GM23338 (cell line): Measurements from ENCODE around the gene BNIP2. TPM values are rescaled to one million over a fixed set of nuclear protein-coding genes. Genes with fewer than 3 reads are reported as not detected.

Experiments used
- ATAC-seq: fragments of 200-7000 bp; cut with Tn5 transposase; 3 replicates; pipeline ENCODE4 v1.9.1; 2020
- DNase-seq: peaks from one replicate; pipeline ENCODE4 v3.0.0-alpha.2; 2015; ENCODE audit warnings: low spot score
- H2AFZ ChIP-seq: fragments of 200-600 bp; sonication (generic); 2 replicates; pipeline ENCODE4 v1.8.0; 2016; ENCODE audit warnings: antibody characterized with exemption, mild to moderate bottlenecking, moderate library complexity
- H3F3A ChIP-seq: fragments of 200-600 bp; sonication (generic); replicated peaks from 2 replicates; pipeline ENCODE4 v1.8.0; 2017; ENCODE audit warnings: antibody characterized with exemption, mixed run types, low read depth
- H3K27ac ChIP-seq: fragments of 200-600 bp; sonication (generic); 2 replicates; pipeline ENCODE4 v1.6.1; 2016; ENCODE audit warnings: low read depth
- H3K27me3 ChIP-seq: fragments of 200-600 bp; sonication (generic); 2 replicates; pipeline ENCODE4 v1.8.0; 2016; ENCODE audit warnings: mild to moderate bottlenecking, mixed run types, moderate library complexity; ENCODE audit not compliant: insufficient read depth
- H3K36me3 ChIP-seq: fragments of 200-600 bp; sonication (generic); 2 replicates; pipeline ENCODE4 v1.8.0; 2016; ENCODE audit warnings: mild to moderate bottlenecking; ENCODE audit not compliant: insufficient read depth
- H3K4me1 ChIP-seq: fragments of 200-600 bp; sonication (generic); 2 replicates; pipeline ENCODE4 v1.8.0; 2016; ENCODE audit warnings: mild to moderate bottlenecking, moderate library complexity; ENCODE audit not compliant: insufficient read depth
- H3K4me2 ChIP-seq: fragments of 200-600 bp; sonication (generic); 2 replicates; pipeline ENCODE4 v1.7.1; 2017; ENCODE audit warnings: mixed run types
- H3K4me3 ChIP-seq: fragments of 200-600 bp; sonication (generic); 2 replicates; pipeline ENCODE4 v1.6.1; 2016; ENCODE audit warnings: mixed run types
- H3K79me2 ChIP-seq: fragments of 200-600 bp; sonication (generic); replicated peaks from 2 replicates; pipeline ENCODE4 v1.8.0; 2017; ENCODE audit warnings: mild to moderate bottlenecking; ENCODE audit not compliant: insufficient read depth
- H3K9me2 ChIP-seq: fragments of 200-600 bp; sonication (generic); 2 replicates; pipeline ENCODE4 v1.8.0; 2017; ENCODE audit not compliant: insufficient read depth
- H4K20me1 ChIP-seq: fragments of 200-600 bp; sonication (generic); replicated peaks from 2 replicates; pipeline ENCODE4 v1.8.0; 2017; ENCODE audit warnings: mild to moderate bottlenecking; ENCODE audit not compliant: insufficient read depth
- H3K27ac Mint-ChIP-seq: 2 replicates; pipeline ENCODE4 v1.8.0; 2020; ENCODE audit warnings: inconsistent platforms, mild to moderate bottlenecking, moderate library complexity, mixed read lengths
- H3K27me3 Mint-ChIP-seq: 3 replicates; pipeline ENCODE4 v1.8.0; 2022; ENCODE audit warnings: low read depth, mild to moderate bottlenecking, moderate library complexity, mixed read lengths, inconsistent platforms; ENCODE audit not compliant: insufficient read depth, poor library complexity
- H3K36me3 Mint-ChIP-seq: 3 replicates; pipeline ENCODE4 v1.8.0; 2021; ENCODE audit warnings: low read depth, mild to moderate bottlenecking, inconsistent platforms, moderate library complexity, mixed read lengths
- H3K4me1 Mint-ChIP-seq: 3 replicates; pipeline ENCODE4 v1.8.0; 2020; ENCODE audit warnings: mild to moderate bottlenecking, inconsistent platforms, mixed read lengths
- H3K4me3 Mint-ChIP-seq: 3 replicates; pipeline ENCODE4 v1.8.0; 2021; ENCODE audit warnings: moderate library complexity, mild to moderate bottlenecking, inconsistent platforms, mixed read lengths
- H3K9me3 Mint-ChIP-seq: 3 replicates; pipeline ENCODE4 v1.8.0; 2020; ENCODE audit warnings: moderate library complexity, mild to moderate bottlenecking, inconsistent platforms, mixed read lengths
- NANOG ChIP-seq: IDR thresholded peaks from 2 replicates; pipeline ENCODE4 v1.6.1; 2016; ENCODE audit warnings: antibody characterized with exemption, borderline replicate concordance
- polyA plus RNA-seq: library from polyadenylated mRNA; unstranded; fragments of >200 nt; fragmentation: Nextera tagmentation; extraction: Ambion mirVana; gene quantifications from 2 replicates; pipeline ENCODE4 v1.2.1, GENCODE V29; 2016
- total RNA-seq: library from RNA; depleted of rRNA; stranded (reverse); fragments of >200 nt; shearing (Covaris generic); gene quantifications from 2 replicates; pipeline ENCODE4 v1.2.3, GENCODE V29; 2014; rRNA removed
- TF ChIP-seq, protein P1 (sequence below): fragments of 250-450 bp; sonication (Bioruptor Pico); IDR thresholded peaks from 2 replicates; pipeline ENCODE4 v1.5.0; 2020; ENCODE audit warnings: mild to moderate bottlenecking, moderate library complexity
- TF ChIP-seq, protein P2 (sequence below), 2 experiments: fragments of 200-600 bp in 1 of 2; sonication (generic) in 1 of 2; conservative IDR thresholded peaks; 2 replicates each; pipeline versions ENCODE4 v1.5.1 to v1.6.1; 2016 to 2017; ENCODE audit warnings: antibody characterized with exemption in 2 of 2, low read depth in 2 of 2, mild to moderate bottlenecking in 2 of 2, moderate library complexity in 1 of 2

The BNIP2 gene
- total and polyA plus RNA-seq, 2 experiments from 2014 or later, result 43.7 to 83.7 TPM

DNA sequence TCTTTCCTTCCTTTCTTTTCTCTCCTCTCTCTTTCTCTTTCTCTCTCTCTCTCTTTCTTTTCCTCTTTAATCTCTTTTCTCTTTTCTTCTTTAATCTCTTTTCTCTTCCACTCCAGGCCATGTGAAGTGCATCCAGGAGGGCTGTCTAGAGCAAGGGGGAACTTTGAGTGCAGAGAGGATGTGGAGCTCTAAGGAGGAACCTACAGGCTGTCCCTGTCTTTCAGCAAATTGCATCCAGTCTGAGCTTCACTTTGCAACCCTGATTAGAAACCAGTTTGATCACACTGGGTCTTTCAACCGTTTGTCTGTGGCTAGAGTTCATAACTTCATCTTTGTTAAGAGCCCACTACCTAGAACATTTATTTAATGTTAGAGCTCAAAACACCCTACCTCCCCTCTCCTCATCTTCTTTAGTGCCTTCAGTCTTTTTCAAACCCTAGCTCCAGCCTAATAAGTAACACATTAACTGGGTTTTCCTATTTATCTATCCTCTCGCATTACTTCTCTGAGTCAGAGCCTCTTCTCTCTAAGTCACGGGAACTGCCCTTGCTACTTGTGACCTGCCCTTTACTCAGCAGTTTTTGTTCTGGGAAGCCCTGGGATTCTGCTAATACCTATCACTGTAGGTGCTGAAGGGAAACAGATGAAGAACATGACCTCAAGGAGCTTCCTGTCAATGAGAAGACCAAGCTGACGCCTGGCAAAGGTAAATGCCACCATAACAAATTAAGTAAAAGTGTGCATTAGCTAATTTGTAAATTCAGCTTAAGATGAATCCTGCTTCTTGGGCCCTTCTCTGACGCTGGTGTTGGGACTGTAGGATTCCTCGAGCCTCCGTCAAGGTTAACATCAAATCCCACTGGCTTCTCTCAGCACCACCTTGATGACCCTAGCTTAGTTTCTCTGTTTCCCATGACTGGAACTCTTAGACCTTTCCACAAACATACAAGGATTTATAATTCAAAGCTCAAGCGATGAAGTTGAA, 77.6 kb downstream of the BNIP2 start, which contains the start of gene GCNT3 (continued):
- TF ChIP-seq, protein P1, sequence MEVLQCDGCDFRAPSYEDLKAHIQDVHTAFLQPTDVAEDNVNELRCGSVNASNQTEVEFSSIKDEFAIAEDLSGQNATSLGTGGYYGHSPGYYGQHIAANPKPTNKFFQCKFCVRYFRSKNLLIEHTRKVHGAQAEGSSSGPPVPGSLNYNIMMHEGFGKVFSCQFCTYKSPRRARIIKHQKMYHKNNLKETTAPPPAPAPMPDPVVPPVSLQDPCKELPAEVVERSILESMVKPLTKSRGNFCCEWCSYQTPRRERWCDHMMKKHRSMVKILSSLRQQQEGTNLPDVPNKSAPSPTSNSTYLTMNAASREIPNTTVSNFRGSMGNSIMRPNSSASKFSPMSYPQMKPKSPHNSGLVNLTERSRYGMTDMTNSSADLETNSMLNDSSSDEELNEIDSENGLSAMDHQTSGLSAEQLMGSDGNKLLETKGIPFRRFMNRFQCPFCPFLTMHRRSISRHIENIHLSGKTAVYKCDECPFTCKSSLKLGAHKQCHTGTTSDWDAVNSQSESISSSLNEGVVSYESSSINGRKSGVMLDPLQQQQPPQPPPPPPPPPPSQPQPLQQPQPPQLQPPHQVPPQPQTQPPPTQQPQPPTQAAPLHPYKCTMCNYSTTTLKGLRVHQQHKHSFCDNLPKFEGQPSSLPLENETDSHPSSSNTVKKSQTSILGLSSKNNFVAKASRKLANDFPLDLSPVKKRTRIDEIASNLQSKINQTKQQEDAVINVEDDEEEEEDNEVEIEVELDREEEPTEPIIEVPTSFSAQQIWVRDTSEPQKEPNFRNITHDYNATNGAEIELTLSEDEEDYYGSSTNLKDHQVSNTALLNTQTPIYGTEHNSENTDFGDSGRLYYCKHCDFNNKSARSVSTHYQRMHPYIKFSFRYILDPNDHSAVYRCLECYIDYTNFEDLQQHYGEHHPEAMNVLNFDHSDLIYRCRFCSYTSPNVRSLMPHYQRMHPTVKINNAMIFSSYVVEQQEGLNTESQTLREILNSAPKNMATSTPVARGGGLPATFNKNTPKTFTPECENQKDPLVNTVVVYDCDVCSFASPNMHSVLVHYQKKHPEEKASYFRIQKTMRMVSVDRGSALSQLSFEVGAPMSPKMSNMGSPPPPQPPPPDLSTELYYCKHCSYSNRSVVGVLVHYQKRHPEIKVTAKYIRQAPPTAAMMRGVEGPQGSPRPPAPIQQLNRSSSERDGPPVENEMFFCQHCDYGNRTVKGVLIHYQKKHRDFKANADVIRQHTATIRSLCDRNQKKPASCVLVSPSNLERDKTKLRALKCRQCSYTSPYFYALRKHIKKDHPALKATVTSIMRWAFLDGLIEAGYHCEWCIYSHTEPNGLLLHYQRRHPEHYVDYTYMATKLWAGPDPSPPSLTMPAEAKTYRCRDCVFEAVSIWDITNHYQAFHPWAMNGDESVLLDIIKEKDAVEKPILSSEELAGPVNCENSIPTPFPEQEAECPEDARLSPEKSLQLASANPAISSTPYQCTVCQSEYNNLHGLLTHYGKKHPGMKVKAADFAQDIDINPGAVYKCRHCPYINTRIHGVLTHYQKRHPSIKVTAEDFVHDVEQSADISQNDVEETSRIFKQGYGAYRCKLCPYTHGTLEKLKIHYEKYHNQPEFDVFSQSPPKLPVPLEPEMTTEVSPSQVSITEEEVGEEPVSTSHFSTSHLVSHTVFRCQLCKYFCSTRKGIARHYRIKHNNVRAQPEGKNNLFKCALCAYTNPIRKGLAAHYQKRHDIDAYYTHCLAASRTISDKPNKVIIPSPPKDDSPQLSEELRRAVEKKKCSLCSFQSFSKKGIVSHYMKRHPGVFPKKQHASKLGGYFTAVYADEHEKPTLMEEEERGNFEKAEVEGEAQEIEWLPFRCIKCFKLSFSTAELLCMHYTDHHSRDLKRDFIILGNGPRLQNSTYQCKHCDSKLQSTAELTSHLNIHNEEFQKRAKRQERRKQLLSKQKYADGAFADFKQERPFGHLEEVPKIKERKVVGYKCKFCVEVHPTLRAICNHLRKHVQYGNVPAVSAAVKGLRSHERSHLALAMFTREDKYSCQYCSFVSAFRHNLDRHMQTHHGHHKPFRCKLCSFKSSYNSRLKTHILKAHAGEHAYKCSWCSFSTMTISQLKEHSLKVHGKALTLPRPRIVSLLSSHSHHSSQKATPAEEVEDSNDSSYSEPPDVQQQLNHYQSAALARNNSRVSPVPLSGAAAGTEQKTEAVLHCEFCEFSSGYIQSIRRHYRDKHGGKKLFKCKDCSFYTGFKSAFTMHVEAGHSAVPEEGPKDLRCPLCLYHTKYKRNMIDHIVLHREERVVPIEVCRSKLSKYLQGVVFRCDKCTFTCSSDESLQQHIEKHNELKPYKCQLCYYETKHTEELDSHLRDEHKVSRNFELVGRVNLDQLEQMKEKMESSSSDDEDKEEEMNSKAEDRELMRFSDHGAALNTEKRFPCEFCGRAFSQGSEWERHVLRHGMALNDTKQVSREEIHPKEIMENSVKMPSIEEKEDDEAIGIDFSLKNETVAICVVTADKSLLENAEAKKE (CRISPR knock-in tag), result no peak

DNA sequence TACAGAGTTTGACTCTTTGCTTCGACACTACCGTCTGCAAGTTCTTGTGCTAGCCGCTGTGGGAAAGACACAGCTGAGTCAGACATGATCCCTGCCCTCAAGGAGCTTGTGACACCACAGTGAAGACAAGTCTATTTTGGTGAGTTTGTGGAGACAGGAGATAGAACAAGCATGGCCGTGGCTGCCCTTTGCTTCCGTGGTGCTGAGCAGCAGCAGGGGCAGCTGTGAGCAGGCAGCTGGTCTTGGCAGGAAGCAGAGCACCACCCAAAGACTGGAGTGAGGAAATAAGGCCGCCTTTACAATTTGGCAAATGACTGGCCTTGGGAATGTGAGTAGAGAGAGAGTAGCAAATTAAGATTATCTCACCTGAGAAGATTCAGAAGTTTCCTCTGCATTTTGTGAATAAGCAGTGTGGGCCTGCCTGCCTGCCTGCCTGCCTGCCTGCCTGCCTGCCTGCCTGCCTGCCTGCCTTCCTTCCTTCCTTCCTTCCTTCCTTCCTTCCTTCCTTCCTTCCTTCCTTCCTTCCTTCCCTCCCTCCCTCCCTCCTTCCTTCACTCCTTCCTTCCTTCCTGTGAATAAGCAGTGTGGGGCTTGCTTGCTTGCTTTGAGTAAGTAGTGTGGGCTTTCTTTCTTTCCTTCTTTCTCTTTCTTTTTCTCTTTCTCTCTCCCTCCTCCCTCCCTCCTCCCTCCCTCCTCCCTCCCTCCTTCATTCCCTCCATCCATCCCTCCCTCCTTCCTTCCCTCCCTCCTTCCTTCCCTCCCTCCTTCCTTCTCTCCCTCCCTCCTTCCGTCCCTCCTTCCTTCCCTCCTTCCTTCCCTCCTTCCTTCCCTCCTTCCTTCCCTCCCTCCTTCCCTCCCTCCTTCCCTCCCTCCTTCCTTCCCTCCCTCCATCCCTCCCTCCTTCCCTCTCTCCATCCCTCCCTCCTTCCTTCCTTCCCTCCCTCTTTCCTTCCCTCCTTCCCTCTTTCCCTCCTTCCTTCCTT, 79.1 kb downstream of the BNIP2 start:
- H3K27me3 ChIP-seq, result no peaks in the 10 kb centered on the region
- no peaks in the 10 kb centered on the region for H3K4me1 ChIP-seq
- Mint-ChIP-seq H3K4me1 (peaks cover 12% of the 10 kb centered on the region), H3K9me3 (peaks cover 13% of the 10 kb centered on the region), H3K4me3 (no peak overlapping the region), H3K27ac (peak overlapping the region; percentile 74), H3K36me3 (peaks cover 10% of the 10 kb centered on the region; the same call in 2 of the 3 replicates), H3K27me3 (peaks cover 4% of the 10 kb centered on the region)
- DNase-seq (peak; percentile 13), ATAC-seq (no peak; the same call in 2 of the 3 replicates)
- H3K4me3 ChIP-seq, result no peak overlapping the region
- no peak overlapping the region for H3K4me2 ChIP-seq
- no peak overlapping the region for H3K27ac ChIP-seq
- H3K36me3 ChIP-seq, result no peaks in the 10 kb centered on the region
- no peaks in the 10 kb centered on the region; the same call in 1 of the 2 replicates for H3K9me2 ChIP-seq
- H3K79me2 ChIP-seq, result no peaks in the 10 kb centered on the region
- H2AFZ ChIP-seq, result peak overlapping the region; percentile 91
- no peak for TF ChIP-seq NANOG
- TF ChIP-seq, protein P2, sequence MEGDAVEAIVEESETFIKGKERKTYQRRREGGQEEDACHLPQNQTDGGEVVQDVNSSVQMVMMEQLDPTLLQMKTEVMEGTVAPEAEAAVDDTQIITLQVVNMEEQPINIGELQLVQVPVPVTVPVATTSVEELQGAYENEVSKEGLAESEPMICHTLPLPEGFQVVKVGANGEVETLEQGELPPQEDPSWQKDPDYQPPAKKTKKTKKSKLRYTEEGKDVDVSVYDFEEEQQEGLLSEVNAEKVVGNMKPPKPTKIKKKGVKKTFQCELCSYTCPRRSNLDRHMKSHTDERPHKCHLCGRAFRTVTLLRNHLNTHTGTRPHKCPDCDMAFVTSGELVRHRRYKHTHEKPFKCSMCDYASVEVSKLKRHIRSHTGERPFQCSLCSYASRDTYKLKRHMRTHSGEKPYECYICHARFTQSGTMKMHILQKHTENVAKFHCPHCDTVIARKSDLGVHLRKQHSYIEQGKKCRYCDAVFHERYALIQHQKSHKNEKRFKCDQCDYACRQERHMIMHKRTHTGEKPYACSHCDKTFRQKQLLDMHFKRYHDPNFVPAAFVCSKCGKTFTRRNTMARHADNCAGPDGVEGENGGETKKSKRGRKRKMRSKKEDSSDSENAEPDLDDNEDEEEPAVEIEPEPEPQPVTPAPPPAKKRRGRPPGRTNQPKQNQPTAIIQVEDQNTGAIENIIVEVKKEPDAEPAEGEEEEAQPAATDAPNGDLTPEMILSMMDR (conservative IDR thresholded peaks at IDR 0.05; ENCODE audit: low read depth in 2 of 2), result 0 out of 4 replicates have a peak, but pooled peaks of 1 of the 2 experiments have one; percentile 19
- H3F3A ChIP-seq, result no peaks in the 10 kb centered on the region
- H4K20me1 ChIP-seq, result no peaks in the 10 kb centered on the region

Other genes starting within 250 kb of the BNIP2 start
- not detected in 2 replicates for gene GCNT3, start 77.5 kb downstream of the BNIP2 start, total RNA-seq
- not detected in 2 replicates for gene GCNT3, start 77.5 kb downstream of the BNIP2 start, polyA plus RNA-seq
- 40.7 and 45.9 TPM in 2 replicates for gene GTF2A2, start 31.8 kb downstream of the BNIP2 start, total RNA-seq
- gene GTF2A2, start 31.8 kb downstream of the BNIP2 start, polyA plus RNA-seq, result 420 and 424 TPM in 2 replicates